Coronary artery (tissue), 2 donors: Measurements from ENCODE around the gene MS4A18.

ENCODE experiments used
- DNase-seq: peaks from one replicate; pipeline ENCODE4 v3.0.0-alpha.2; 2017; ENCODE audit warnings: low spot score
- H3K27ac ChIP-seq, 2 donors: fragments of 200-600 bp; sonication (generic); one replicate each; pipeline ENCODE4 v1.5.1; 2016 to 2019
- H3K4me3 ChIP-seq: fragments of 200-600 bp; sonication (generic); 2 replicates; pipeline ENCODE4 v1.5.1; 2016; ENCODE audit warnings: mild to moderate bottlenecking, moderate library complexity
- CTCF ChIP-seq: fragments of 200-600 bp; sonication (generic); IDR thresholded peaks from one replicate; pipeline ENCODE4 v1.5.1; 2019; ENCODE audit warnings: antibody characterized with exemption

MS4A18 gene

GRCh38 chr11:60781286-60781980 lies 56.9 kb downstream of the MS4A18 start:
- TF ChIP-seq CTCF, result no peak
- H3K27ac ChIP-seq, result no peak overlapping the region
- no peak for DNase-seq

GRCh38 chr11:60781981-60782316 lies 57.4 kb downstream of the MS4A18 start:
- no peak for DNase-seq
- H3K4me3 ChIP-seq, result no peak overlapping the region
- no peak overlapping the region for H3K27ac ChIP-seq
- no peak for TF ChIP-seq CTCF

More at GRCh38 chr11:60781286-60781980, 56.9 kb downstream of the MS4A18 start:
- H3K4me3 ChIP-seq, result no peak overlapping the region

GRCh38 chr11:60782393-60783140 lies 58.0 kb downstream of the MS4A18 start:
- Histone ChIP-seq H3K4me3 (no peak overlapping the region), H3K27ac (no peak overlapping the region)
- TF ChIP-seq CTCF, result no peak
- no peak for DNase-seq

DNA sequence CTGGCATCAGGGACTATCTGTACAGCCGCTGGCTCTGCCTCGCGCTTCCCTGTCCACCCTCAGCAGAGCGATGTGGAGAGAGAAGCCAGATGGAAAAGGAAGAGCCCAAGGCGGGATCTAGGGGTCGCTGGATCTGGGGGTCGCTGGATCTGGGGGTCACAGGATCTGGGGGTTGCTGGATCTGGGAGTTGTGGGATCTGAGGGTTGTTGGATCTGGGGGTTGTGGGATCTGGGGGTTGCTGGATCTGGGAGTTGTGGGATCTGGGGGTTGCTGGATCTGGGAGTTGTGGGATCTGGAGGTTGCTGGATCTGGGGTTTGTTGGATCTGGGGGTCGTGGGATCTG lies 58.6 kb downstream of the MS4A18 start:
- TF ChIP-seq CTCF, result no peak
- no peak for DNase-seq
- Histone ChIP-seq H3K4me3 (no peak overlapping the region), H3K27ac (no peak overlapping the region)

DNA sequence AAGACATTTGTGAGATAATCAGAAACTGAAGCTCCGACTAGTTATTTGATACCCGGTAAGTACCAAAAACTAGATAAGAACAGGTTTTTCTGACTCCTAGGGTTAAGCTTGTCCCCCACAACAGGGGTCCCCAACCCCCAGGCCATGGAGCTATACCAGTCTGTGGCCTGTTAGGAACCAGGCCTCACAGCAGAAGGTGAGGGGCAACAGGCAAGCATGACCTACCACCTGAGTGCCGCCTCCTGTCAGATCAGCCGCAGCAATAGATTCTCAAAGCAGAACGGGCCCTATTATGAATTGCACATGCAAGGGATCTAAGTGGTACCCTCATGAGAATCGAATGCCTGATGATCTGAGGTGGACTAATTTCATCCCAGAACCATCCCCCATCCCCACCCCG lies 59.4 kb downstream of the MS4A18 start:
- no peak for DNase-seq
- TF ChIP-seq CTCF, result no peak
- no peak overlapping the region for H3K27ac ChIP-seq

GRCh38 chr11:60785136-60785535 lies 60.6 kb downstream of the MS4A18 start, which contains the start of gene MS4A10:
Gene MS4A10 (plus strand): TSS chr11:60785333. CDS start chr11:60790336, 5,003 bp downstream.
- Histone ChIP-seq H3K4me3 (no peak within 1 kb of the TSS), H3K27ac (no peak within 1 kb of the TSS)
- TF ChIP-seq CTCF, result no peak
- no peak for DNase-seq

More for the DNA sequence above, 59.4 kb downstream of the MS4A18 start:
- H3K4me3 ChIP-seq, result no peak overlapping the region
